ENCODE results near the gene IFITM2.

Gene IFITM2

DNA sequence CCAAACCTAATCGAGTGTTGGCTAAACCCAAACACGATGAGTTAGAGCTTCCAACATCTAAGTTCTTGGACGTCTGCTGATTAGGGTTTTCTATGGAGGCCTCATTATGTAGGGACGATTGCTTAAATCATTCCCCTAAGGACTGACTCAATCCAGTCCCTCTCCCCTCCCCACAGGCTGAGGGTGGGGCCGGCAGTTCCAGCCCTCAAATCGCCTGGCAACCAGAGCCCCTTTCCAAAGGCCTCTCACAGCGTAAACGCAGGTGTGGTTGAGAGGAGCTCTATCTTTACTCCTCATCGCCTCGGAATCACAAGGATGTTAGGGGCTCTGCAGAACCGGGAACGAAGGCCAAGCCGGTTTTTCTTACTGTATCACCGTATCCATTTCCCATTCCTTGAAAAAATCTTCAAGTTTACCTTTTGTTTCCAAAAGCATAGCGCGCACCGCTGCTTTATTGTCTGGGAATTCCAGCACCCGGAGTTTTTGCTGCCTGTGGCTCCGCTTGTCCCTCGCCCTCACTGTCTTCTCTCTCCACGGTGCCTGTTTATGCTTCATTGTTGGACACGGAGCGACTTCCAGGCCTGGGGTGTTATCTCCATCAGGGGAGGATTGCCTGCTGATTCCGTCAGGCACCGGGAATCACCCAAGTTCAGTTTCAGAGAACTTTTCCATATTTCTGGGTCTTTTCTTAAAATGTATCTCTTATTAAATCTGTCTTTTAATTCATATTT lies 26.8 kb downstream of the IFITM2 start:
- TF ChIP-seq, protein P1, sequence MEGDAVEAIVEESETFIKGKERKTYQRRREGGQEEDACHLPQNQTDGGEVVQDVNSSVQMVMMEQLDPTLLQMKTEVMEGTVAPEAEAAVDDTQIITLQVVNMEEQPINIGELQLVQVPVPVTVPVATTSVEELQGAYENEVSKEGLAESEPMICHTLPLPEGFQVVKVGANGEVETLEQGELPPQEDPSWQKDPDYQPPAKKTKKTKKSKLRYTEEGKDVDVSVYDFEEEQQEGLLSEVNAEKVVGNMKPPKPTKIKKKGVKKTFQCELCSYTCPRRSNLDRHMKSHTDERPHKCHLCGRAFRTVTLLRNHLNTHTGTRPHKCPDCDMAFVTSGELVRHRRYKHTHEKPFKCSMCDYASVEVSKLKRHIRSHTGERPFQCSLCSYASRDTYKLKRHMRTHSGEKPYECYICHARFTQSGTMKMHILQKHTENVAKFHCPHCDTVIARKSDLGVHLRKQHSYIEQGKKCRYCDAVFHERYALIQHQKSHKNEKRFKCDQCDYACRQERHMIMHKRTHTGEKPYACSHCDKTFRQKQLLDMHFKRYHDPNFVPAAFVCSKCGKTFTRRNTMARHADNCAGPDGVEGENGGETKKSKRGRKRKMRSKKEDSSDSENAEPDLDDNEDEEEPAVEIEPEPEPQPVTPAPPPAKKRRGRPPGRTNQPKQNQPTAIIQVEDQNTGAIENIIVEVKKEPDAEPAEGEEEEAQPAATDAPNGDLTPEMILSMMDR (IDR thresholded peaks at IDR 0.05; ENCODE audit: control insufficient read depth, extremely low read depth, insufficient read depth): no peak
- H3K4me3 ChIP-seq (ENCODE audit: low read depth, low read length): no peak overlapping the region
- no peak for DNase-seq (ENCODE audit: low read depth)

DNA sequence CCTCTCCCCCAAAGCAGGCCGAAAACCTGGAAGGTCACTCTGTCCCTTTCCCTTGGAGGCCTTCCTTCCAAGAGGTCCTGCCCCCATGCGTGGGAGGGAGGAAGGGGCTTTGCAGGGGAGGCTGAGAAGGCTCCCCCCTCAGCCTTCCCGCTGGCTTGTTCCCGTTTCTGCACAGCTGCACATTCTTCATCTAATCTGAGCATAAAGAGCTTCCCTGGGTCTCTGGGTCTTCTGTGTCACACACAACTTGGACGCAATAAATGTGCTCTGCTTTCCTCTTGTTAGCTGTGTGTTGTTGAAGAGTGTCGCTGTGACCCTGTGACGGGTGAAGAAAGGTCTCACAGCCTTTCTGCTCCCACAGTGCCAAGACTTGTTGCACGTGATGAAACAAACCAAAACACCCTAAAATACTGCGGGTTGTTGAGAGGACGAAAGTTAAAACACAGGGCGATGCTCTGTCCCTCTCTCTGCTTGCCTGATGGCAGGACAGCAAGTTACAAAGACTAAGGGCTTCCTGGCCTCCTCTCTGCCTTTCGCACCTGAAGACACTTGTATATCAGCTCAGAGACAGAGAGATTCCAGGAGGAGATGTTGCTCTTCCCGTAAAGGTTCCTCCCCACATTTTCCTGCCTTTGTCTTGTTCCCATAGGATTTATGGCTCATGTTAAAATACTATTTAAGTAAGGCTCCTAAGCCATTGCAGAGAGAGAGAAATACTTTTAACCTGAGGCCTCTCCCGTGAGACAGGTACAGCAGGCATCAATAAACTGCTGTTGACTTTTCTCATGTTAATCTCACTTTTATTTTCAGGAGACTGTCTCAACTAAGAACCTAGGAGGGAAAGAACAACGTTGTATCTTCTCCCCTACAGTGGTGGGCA lies 28.4 kb downstream of the IFITM2 start:
- no peak overlapping the region for H3K4me3 ChIP-seq (ENCODE audit: low read depth, low read length)
- no peak for DNase-seq (ENCODE audit: low read depth)

GRCh38 chr11:336659-337198 lies 29.1 kb downstream of the IFITM2 start:
- TF ChIP-seq, protein P1 (IDR thresholded peaks at IDR 0.05; ENCODE audit: control insufficient read depth, extremely low read depth, insufficient read depth): no peak
- H3K4me3 ChIP-seq (ENCODE audit: low read depth, low read length): no peak overlapping the region
- DNase-seq (ENCODE audit: low read depth): no peak

More for the DNA sequence above, 28.4 kb downstream of the IFITM2 start:
- TF ChIP-seq, protein P1 (IDR thresholded peaks at IDR 0.05; ENCODE audit: control insufficient read depth, extremely low read depth, insufficient read depth): no peak

GRCh38 chr11:337711-338110 lies 30.1 kb downstream of the IFITM2 start:
- TF ChIP-seq, protein P1 (IDR thresholded peaks at IDR 0.05; ENCODE audit: control insufficient read depth, extremely low read depth, insufficient read depth): no peak
- no peak overlapping the region for H3K4me3 ChIP-seq (ENCODE audit: low read depth, low read length)

DNA sequence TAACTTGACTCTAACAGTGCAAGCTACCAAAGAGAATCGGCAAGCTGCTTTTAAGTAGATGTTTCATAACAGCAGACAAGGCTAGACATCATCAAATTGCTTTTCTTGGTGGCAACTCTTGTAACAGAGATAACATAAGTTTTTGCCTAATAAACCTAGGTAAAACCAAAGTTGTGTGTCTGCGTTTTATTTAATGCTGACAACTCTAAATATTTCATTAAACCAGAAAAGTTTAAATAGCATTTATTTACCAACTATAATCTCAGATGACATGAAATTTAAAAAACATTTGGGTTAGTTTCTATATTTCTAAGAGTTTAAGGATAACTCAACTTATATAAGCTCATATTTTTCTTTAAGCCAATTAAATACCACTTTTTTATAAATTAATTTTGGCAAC lies 32.3 kb downstream of the IFITM2 start:
- TF ChIP-seq, protein P1 (IDR thresholded peaks at IDR 0.05; ENCODE audit: control insufficient read depth, extremely low read depth, insufficient read depth): no peak
- DNase-seq (ENCODE audit: low read depth): no peak
- H3K4me3 ChIP-seq (ENCODE audit: low read depth, low read length): no peak overlapping the region

More at GRCh38 chr11:337711-338110, 30.1 kb downstream of the IFITM2 start:
- DNase-seq (ENCODE audit: low read depth): no peak

DNA sequence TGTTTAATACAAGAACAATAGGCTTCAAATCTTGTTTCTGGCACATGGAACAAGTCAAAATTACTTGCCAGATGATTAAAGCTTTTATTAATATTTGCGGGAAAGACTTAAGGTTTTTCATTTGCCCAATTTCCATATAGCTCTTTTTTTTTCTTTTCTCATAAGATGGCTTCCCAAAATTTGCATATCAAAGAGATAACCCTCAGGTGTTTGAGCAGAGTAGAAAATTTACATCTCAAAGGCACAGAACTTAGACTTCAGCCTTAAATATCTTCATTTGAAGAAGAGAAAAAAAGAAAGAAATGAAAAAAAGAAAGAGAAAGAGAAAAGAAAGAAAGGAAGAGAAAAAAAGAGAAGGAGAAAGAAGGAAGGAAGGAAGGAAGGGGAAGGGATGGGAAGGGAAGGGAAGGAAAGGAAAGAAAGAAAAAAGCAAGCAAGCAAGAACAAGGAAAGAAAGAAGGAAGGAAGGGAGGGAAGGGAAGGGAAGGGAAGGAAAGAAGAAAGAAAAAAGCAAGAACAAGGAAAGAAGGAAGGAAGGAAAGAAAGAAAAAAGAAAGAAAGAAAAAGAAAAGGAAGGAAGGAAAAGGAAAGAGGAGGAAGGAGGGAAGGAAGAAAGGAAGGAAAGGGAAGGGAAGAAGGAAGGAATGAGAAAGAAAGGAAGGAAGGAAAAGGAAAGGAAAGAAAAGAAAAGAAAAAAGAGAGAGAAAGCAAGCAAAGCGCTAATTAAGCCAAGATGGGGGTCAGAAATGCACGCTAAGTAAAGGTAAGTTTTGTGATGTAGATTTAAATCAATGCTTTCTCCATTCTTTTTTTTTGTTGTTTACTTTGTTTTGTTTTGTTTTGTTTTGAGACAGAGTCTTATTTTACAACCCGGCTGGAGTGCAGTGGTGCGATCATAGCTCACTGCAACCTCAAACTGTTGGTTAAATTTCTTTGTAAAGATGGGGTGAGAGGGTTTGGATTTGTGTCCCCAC lies 33.2 kb downstream of the IFITM2 start:
- H3K4me3 ChIP-seq (ENCODE audit: low read depth, low read length): no peak overlapping the region
- DNase-seq (ENCODE audit: low read depth): no peak

More for the DNA sequence above, 33.2 kb downstream of the IFITM2 start:
- TF ChIP-seq, protein P1 (IDR thresholded peaks at IDR 0.05; ENCODE audit: control insufficient read depth, extremely low read depth, insufficient read depth): no peak

All from LNCaP clone FGC (cell line).